ENCODE measurements around the gene SCGB1D2.
"Not testable (repeated sequence)": the region's sequence is repeated elsewhere in the genome, so short reads cannot be mapped to it uniquely, and the experiment has no call there.

The SCGB1D2 gene

GRCh38 chr11:62242021-62242420 is at the start of gene SCGB1D2:
Gene SCGB1D2, plus strand, starts transcription at chr11:62242239. Its CDS starts 69 bp downstream, at chr11:62242308.
- DNase-seq = no peak

GRCh38 chr11:62193952-62194351 is 48.1 kb upstream of the SCGB1D2 start:
- DNase-seq = no peak

GRCh38 chr11:62195010-62195409 is 47.0 kb upstream of the SCGB1D2 start:
- not testable (repeated sequence) for DNase-seq

GRCh38 chr11:62195945-62196344 is 46.1 kb upstream of the SCGB1D2 start:
- DNase-seq = no peak

- not testable (repeated sequence) for DNase-seq
Observed at GRCh38 chr11:62197400-62197799, 44.6 kb upstream of the SCGB1D2 start.

GRCh38 chr11:62201376-62201775 is 40.7 kb upstream of the SCGB1D2 start:
- DNase-seq = no peak

- DNase-seq = no peak
Observed at GRCh38 chr11:62202910-62203309, 39.1 kb upstream of the SCGB1D2 start.

GRCh38 chr11:62204430-62204829 is 37.6 kb upstream of the SCGB1D2 start:
- no peak for DNase-seq

- no peak for DNase-seq
Observed at GRCh38 chr11:62205441-62205840, 36.6 kb upstream of the SCGB1D2 start.

- not testable (repeated sequence) for DNase-seq
Observed at GRCh38 chr11:62206276-62207066, 35.6 kb upstream of the SCGB1D2 start.

GRCh38 chr11:62208785-62209144 is 33.3 kb upstream of the SCGB1D2 start:
- DNase-seq = no peak

- DNase-seq = no peak
Observed at GRCh38 chr11:62217191-62217748, 24.8 kb upstream of the SCGB1D2 start.

GRCh38 chr11:62221498-62221897 is 20.5 kb upstream of the SCGB1D2 start:
- DNase-seq = no peak

GRCh38 chr11:62223095-62223494 is 18.9 kb upstream of the SCGB1D2 start:
- no peak for DNase-seq

GRCh38 chr11:62233730-62234129 is 8.3 kb upstream of the SCGB1D2 start:
- DNase-seq = no peak

GRCh38 chr11:62236187-62236586 is 5.9 kb upstream of the SCGB1D2 start:
- DNase-seq = no peak

- DNase-seq = no peak
Observed at GRCh38 chr11:62237499-62237898, 4.5 kb upstream of the SCGB1D2 start.

- DNase-seq = no peak
Observed at GRCh38 chr11:62238151-62238550, 3.9 kb upstream of the SCGB1D2 start.

- DNase-seq = no peak
Observed at GRCh38 chr11:62241095-62241494, 944 bp upstream of the SCGB1D2 start.

GRCh38 chr11:62245271-62245753 is 3.3 kb downstream of the SCGB1D2 start:
- DNase-seq = no peak

- no peak for DNase-seq
Observed at GRCh38 chr11:62251698-62252097, 9.7 kb downstream of the SCGB1D2 start.

- DNase-seq = no peak
Observed at GRCh38 chr11:62253999-62254542, 12.0 kb downstream of the SCGB1D2 start.

- no peak for DNase-seq
Observed at GRCh38 chr11:62256281-62256680, 14.2 kb downstream of the SCGB1D2 start.

- DNase-seq = no peak
Observed at GRCh38 chr11:62260261-62260953, 18.4 kb downstream of the SCGB1D2 start.

All from DMS 273 treated with DMSO at 0.1 percent for 48 hours (cell line).